ENCODE results near the gene NCKAP1.
"Not testable (repeated sequence)": the region's sequence is repeated elsewhere in the genome, so short reads cannot be mapped to it uniquely, and the experiment has no call there.

NCKAP1 gene

GRCh38 chr2:183009249-183009899 is 28.9 kb downstream of the NCKAP1 start:
- DNase-seq, result no peak
- no peak for ATAC-seq

DNA sequence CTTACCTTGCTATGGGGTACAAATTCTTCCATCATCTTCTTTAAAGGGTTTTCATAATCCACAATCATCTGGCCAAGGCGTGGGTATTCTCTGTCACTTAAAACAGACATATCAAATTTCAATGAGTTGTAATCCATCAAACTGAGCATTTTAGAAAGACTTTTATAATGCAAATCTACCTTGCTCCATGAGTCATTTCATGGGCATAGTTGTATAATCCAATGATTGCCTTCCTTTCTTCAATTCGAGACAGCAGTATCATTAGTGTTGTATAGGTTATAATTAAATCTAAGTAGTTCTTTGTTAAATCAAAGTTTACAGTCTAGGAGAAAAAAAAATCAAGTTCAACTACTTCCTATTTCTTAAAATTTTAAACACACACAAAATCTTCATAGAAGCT is 36.3 kb downstream of the NCKAP1 start:
- no peak for ATAC-seq
- DNase-seq, result no peak

DNA sequence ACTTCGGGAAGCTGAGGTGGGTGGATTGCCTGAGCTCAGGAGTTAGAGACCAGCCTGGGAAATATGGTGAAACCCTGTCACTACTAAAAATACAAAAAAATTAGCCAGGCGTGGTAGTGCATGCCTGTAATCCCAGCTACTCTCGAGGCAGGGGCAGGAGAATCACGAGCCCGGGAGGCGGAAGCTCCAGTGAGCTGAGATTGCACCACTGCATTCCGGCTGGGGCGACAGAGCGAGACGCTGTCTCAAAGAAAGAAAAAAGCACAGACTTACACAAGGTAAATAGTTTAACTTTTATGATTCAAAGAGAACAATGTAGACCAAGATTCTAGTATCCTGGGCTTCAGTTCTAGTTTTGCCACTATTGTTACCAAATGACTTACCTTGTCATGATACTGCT is 37.4 kb downstream of the NCKAP1 start:
- DNase-seq (no peak), ATAC-seq (no peak)

DNA sequence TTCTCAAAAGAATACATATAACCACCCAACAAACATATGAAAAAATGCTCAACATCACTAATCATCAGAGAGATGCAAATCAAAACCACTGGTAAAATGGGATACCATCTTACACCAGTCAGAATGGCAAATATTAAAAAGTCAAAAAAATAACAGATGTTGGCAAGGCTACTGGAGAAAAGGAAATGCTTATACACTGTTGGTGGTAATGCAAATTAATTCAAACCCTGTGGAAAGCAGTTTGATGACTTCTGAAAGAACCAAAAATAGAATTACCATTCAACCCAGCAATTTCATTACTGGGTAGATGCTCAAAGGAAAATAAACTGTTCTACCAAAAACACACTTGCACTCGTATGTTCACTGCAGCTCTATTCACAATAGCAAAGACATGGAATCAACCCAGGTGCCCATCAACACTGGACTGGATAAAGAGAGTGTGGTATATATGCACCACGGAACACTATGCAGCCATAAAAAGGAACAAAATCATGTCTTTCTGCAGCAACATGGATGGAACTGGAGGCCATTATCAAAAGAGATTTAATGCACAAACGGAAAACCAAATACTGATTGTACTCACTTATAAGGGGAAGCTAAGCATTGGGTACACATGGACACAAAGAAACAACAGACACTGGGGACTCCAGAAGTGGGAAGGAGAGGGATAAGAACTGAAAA is 38.8 kb downstream of the NCKAP1 start:
- no peak for ATAC-seq
- no peak for DNase-seq

DNA sequence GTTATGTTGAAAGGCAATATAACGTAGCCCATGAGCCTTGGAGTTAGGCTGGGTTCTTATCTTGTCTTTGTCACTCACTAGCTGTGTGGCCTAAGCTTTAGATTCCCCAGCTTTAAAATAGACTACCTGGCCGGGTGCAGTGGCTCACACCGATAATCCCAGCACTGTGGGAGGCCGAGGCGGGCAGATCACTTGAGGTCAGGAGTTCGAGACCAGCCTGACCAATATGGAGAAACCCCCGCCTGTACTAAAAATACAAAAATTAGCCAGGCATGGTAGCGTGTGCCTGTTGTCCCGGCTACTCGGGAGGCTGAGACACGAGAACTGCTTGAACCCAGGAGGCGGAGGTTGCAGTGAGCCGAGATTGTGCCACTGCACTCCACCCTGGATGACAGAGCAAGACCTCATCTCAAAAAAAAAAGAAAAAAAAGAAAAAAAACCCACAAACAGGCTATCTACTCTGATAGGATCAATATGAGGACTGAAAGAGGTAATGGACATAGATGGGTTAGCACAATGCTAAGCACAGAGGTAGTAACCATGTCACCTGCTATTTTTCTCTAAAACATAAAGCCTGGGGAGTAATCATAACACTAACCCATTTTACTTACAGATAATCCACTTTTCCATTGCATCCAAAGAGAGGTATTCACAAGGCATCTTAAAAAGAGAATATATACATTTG is 43.9 kb downstream of the NCKAP1 start:
- no peak for ATAC-seq
- DNase-seq, result no peak

DNA sequence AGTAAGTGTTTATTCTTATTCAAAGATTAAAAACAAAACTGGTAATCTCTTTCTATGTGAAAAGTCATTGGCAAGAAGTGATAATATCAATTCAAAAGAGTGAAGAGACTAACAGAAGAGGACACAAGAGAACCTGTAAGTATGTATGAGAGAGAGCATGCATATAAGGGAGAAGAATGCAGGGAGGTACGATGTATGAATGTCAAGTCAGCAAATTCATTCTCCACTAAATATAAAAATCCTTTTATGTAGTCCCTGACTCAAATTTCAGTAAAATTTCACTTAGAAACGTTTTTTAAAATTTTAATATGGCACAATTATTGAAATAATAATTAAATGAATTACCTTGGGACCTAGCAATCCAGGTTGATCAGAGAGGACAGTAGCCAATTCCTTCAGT is 55.3 kb downstream of the NCKAP1 start:
- no peak for ATAC-seq
- no peak for DNase-seq

DNA sequence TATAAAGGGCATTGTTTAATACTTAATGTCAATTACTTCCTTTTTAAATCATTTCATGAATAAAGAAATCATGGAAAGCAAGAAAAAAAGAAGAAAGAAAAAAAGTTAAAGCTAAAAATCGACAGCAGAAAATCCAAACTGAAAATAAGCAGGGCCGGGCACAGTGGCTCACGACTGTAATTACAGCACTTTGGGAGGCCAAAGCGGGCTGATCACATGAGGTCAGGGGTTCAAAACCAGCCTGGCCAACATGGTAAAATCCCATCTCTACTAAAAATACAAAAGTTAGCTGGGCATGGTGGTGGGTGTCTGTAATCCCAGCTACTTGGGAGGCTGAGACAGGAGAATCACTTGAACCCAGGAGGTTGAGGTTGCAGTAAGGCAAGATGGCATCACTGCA is 56.8 kb downstream of the NCKAP1 start:
- DNase-seq, ATAC-seq: not testable (repeated sequence)

GRCh38 chr2:182980652-182981051 is 57.6 kb downstream of the NCKAP1 start:
- DNase-seq (no peak), ATAC-seq (no peak)

- no peak for DNase-seq
- ATAC-seq, result no peak
These were observed 58.1 kb downstream of the NCKAP1 start for GRCh38 chr2:182980115-182980514.

- ATAC-seq (no peak), DNase-seq (no peak)
These were observed 60.8 kb downstream of the NCKAP1 start for GRCh38 chr2:182977463-182977862.

GRCh38 chr2:182973441-182974352 is 64.6 kb downstream of the NCKAP1 start:
- ATAC-seq (no peak), DNase-seq (no peak)

GRCh38 chr2:182972548-182972942 is 65.7 kb downstream of the NCKAP1 start:
- ATAC-seq (no peak), DNase-seq (no peak)

DNA sequence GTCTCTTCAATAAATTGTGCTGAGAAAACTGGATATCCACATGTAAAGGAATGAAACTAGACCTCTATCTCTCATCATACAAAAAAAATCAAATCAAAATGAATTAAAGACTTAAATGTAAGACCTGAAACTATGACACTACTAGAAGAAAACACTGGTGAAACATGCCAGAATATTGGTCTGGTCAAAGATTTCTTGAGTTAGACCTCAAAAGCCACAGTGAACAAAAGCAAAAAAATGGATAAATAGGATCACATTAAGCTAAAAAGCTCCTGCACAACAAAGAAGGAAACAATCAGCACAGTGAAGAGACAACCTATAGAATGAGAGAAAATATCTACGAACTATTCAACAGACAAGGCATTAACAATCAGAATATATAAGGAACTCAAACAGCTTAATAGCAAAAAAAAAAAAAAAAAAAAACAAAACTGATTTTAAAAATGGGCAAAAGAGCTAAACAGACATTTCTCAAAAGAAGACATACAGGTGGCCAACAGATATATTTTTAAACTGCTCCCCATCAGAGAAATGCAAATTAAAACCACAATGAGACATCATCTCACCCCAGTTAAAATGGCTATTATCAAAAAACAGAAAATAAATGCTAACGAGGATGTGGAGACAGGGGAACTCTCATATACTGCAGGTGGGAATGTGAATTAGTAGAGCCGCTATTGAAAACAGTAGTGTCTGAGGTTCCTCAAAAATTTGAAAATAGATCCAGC is 66.3 kb downstream of the NCKAP1 start:
- DNase-seq (no peak), ATAC-seq (no peak)

DNA sequence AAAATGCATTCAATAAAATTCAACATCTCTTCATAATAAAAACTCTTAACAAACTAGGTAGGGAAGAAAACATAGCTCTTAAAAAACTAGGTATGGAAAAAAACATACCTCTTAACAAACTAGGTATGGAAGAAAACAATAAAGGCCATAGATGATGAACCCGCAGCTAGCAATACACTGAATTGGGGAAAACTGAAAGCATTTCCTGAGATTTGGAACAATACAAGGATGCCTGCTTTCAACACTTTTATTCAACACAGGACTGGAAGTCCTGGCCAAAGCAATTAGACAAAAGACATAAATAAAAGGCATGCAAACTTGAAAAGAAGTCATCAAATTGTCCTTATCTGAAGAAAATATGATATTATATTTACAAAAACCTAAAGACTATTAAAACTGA is 67.8 kb downstream of the NCKAP1 start:
- no peak for DNase-seq
- ATAC-seq, result no peak

DNA sequence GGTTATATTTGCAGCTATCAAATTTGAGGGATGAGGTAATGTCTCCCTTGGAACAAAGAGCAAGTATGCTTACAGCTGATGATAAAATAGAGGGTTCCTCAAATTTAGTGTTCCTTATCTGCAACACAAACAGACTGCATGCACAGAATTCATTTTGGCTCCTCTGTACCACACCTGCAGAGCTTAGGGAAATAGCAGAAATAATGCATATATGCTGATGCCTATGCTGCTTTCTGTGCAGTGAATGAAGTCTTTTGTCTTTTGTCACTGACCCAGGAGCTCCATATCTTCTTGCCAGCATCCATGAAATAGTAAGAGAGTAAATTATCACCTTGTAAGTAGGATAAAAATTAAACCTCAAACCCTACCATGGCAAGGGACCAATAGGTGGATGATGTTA is 69.8 kb downstream of the NCKAP1 start:
- DNase-seq, result no peak
- no peak for ATAC-seq

- not testable (repeated sequence) for ATAC-seq, DNase-seq
These were observed 71.9 kb downstream of the NCKAP1 start for GRCh38 chr2:182966356-182966755.

GRCh38 chr2:182962641-182963040 is 75.6 kb downstream of the NCKAP1 start:
- no peak for DNase-seq

DNA sequence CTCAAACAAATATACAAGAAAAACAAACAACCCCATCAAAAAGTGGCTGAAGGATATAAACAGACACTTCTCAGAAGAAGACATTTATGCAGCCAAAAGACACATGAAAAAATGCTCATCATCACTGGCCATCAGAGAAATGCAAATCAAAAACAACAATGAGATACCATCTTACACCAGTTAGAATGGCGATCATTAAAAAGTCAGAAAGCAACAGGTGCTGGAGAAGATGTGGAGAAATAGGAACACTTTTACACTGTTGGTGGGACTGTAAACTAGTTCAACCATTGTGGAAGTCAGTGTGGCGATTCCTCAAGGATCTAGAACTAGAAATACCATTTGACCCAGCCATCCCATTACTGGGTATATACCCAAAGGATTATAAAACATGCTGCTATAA is 77.4 kb downstream of the NCKAP1 start:
- DNase-seq, ATAC-seq: not testable (repeated sequence)

More at GRCh38 chr2:182962641-182963040, 75.6 kb downstream of the NCKAP1 start:
- no peak for ATAC-seq

- ATAC-seq (no peak), DNase-seq (no peak)
These were observed 83.5 kb downstream of the NCKAP1 start for GRCh38 chr2:182954789-182955188.

DNA sequence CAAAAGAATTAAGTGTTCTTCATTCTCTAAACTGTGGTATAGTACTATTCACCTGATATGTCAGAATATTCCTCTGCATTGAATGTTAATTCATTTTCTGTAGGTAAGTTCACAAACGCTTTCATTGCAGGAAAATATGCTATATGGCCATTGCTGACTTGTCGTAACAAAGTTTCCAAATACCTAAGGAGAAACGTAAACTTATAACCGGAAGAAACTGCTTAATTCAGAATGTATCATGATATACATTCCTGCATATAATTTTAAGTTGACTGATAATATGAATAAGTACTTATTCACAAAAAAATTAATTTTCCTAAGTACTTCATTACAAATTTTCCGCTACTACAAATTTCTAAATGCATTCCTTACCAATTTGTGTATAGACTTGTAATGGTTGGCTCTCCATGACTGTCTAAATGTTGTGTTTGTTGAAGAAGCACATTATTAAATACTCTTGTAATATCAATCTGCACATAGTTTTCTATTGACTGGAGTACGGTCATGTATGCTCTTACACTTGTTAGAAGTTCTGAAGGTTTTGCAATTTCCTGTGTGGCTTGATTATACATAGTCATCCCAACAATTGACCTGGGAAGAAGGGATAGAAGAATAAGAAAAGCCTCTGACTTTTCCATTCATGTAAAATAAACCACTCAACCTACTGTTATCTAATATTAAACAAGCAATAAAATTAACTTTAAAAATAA is 85.4 kb downstream of the NCKAP1 start:
- ATAC-seq (no peak), DNase-seq (no peak)
